Nephron progenitor cell (in vitro differentiated cells): ENCODE results near the gene DOP1A.
A peak's percentile ranks its signal among the peaks of the same experiment; 100 is the strongest.
"Not testable (repeated sequence)": the region's sequence is repeated elsewhere in the genome, so short reads cannot be mapped to it uniquely, and the experiment has no call there.

Source experiments
- DNase-seq: peaks from one replicate; pipeline ENCODE4 v3.0.0; 2021
- H3K27ac Mint-ChIP-seq: 2 replicates; pipeline ENCODE4 v1.8.0; 2021; ENCODE audit warnings: mild to moderate bottlenecking, moderate library complexity, mixed read lengths
- H3K27me3 Mint-ChIP-seq: 2 replicates; pipeline ENCODE4 v1.8.0; 2021; ENCODE audit warnings: mild to moderate bottlenecking, low read depth, mixed read lengths; ENCODE audit not compliant: poor library complexity
- H3K36me3 Mint-ChIP-seq: 2 replicates; pipeline ENCODE4 v1.8.0; 2021; ENCODE audit warnings: low read depth, mixed read lengths
- H3K4me1 Mint-ChIP-seq: 2 replicates; pipeline ENCODE4 v1.8.0; 2021; ENCODE audit warnings: mixed read lengths
- H3K4me3 Mint-ChIP-seq: 2 replicates; pipeline ENCODE4 v1.8.0; 2021; ENCODE audit warnings: mild to moderate bottlenecking, moderate library complexity, mixed read lengths
- H3K9me3 Mint-ChIP-seq: 2 replicates; pipeline ENCODE4 v1.8.0; 2021; ENCODE audit warnings: mild to moderate bottlenecking, moderate library complexity, mixed read lengths
- CTCF ChIP-seq: fragments of 200-600 bp; sonication (generic); IDR thresholded peaks from 2 replicates; pipeline ENCODE4 v1.5.0; 2021; ENCODE audit warnings: antibody characterized with exemption

DOP1A gene

GRCh38 chr6:83190626-83191025 lies 123.2 kb downstream of the DOP1A start:
- Mint-ChIP-seq H3K4me1 (peaks cover 32% of the 10 kb centered on the region), H3K27me3 (peaks cover 7% of the 10 kb centered on the region), H3K36me3 (peaks cover 27% of the 10 kb centered on the region), H3K27ac (no peak overlapping the region), H3K4me3 (no peak overlapping the region), H3K9me3 (no peaks in the 10 kb centered on the region)
- no peak for DNase-seq
- no peak for TF ChIP-seq CTCF

GRCh38 chr6:83191974-83192373 lies 124.5 kb downstream of the DOP1A start:
- H3K27me3 Mint-ChIP-seq, H3K27ac Mint-ChIP-seq, DNase-seq, H3K9me3 Mint-ChIP-seq: not testable (repeated sequence)
- H3K4me1 Mint-ChIP-seq, result peaks cover 32% of the 10 kb centered on the region
- peak overlapping the region; percentile 100 for H3K4me3 Mint-ChIP-seq
- peaks cover 26% of the 10 kb centered on the region for H3K36me3 Mint-ChIP-seq

- Mint-ChIP-seq H3K4me3 (peak overlapping the region; percentile 100), H3K27ac (peak overlapping the region; percentile 15), H3K36me3 (peaks cover 31% of the 10 kb centered on the region), H3K4me1 (peaks cover 32% of the 10 kb centered on the region), H3K27me3 (peaks cover 7% of the 10 kb centered on the region), H3K9me3 (no peaks in the 10 kb centered on the region)
- no peak for DNase-seq
- no peak for TF ChIP-seq CTCF
Observed at GRCh38 chr6:83192456-83192855, 125.0 kb downstream of the DOP1A start.

- Mint-ChIP-seq H3K9me3 (no peaks in the 10 kb centered on the region), H3K36me3 (peaks cover 32% of the 10 kb centered on the region), H3K4me1 (peaks cover 32% of the 10 kb centered on the region), H3K27ac (peak within 1 kb of the TSS; percentile 98), H3K27me3 (peaks cover 7% of the 10 kb centered on the region), H3K4me3 (peak within 1 kb of the TSS; percentile 100)
- DNase-seq, result peak; percentile 94
- no peak for TF ChIP-seq CTCF
Observed at GRCh38 chr6:83192871-83193746, 125.6 kb downstream of the DOP1A start, which contains the start of the genes PGM3 and RWDD2A. Gene PGM3 (minus strand): TSS chr6:83193265. CDS start chr6:83191012, 2,253 bp downstream. Gene RWDD2A (plus strand): TSS chr6:83193357. CDS start chr6:83194452, 1,095 bp downstream.

- H3K4me1 Mint-ChIP-seq, result peaks cover 32% of the 10 kb centered on the region
Observed at GRCh38 chr6:83193747-83194566, 126.5 kb downstream of the DOP1A start.

More at GRCh38 chr6:83193747-83194566, 126.5 kb downstream of the DOP1A start:
- TF ChIP-seq CTCF, result no peak
- peaks cover 7% of the 10 kb centered on the region for H3K27me3 Mint-ChIP-seq
- no peaks in the 10 kb centered on the region for H3K9me3 Mint-ChIP-seq
- H3K27ac Mint-ChIP-seq, result no peak overlapping the region
- peak; percentile 79 for DNase-seq
- H3K4me3 Mint-ChIP-seq, result peak overlapping the region; percentile 100
- peaks cover 32% of the 10 kb centered on the region for H3K36me3 Mint-ChIP-seq
